ENCODE data around the gene MUC6. TPM values are rescaled to one million over a fixed set of nuclear protein-coding genes. Genes with fewer than 3 reads are reported as not detected.
A peak's percentile ranks its signal among the peaks of the same experiment; 100 is the strongest.

Gene MUC6
- total and polyA plus RNA-seq, 2 of the 8 experiments (the other 6 are each of a cell fraction or from before 2014, with no cell fraction given): not detected

DNA sequence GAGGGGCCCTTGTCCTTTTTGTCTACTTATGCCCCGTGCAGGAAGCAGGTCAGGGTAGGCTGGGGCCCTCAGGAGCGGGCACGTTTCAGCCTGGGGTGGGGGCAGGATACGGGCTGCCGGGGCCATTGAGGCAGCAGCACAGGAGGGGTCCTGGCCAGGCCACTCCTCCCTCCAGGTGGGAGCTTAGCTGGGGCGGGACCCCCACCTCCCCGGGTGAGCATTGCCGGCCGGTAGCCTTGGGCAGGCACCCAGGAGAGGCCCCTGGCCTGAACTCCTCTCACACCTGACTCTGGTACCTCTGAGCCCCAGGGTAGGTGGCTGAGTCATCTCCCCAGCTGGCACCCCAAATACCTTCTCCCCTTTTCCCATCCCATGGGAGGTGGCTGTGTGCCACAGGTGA is 5.0 kb upstream of the MUC6 start:
- Histone ChIP-seq H2AK5ac (ENCODE audit: low read depth, low read length) (no peak overlapping the region), H2BK15ac (ENCODE audit: low read length) (no peak overlapping the region), H4K5ac (ENCODE audit: insufficient read length, low read depth, low read length) (no peak overlapping the region), H4K20me1 (replicated peaks in 1 of 2; ENCODE audit: control insufficient read depth in 1 of 2, insufficient read depth in 2 of 2, low read length in 2 of 2) (peaks cover 0 to 3% of the 10 kb centered on the region in 2 experiments), H3K9ac (replicated peaks in 1 of 4; ENCODE audit: extremely low read depth in 1 of 4, low read depth in 3 of 4, low read length in 3 of 4) (no peak overlapping the region), H3K27me3 (replicated peaks in 1 of 4; ENCODE audit: control insufficient read depth in 3 of 4, extremely low read depth in 1 of 4, insufficient read depth in 3 of 4, low read length in 3 of 4) (no peaks in the 10 kb centered on the region), H3K23me2 (ENCODE audit: low read depth, low read length) (no peaks in the 10 kb centered on the region; the same call in 1 of the 2 replicates), H3K4ac (replicated peaks; ENCODE audit: insufficient read length, low read depth, low read length) (no peak overlapping the region), H3K56ac (replicated peaks; ENCODE audit: insufficient read length, low read depth, low read length) (no peak overlapping the region), H3K23ac (ENCODE audit: insufficient read length) (no peak overlapping the region), H2BK120ac (replicated peaks; ENCODE audit: low read depth, low read length) (no peak overlapping the region), H3K4me2 (ENCODE audit: insufficient read depth in 1 of 2, low read depth in 2 of 2, low read length in 2 of 2) (no peak overlapping the region), H3K79me2 (ENCODE audit: control insufficient read depth in 1 of 2, insufficient read depth in 2 of 2, low read length in 2 of 2) (no peaks in the 10 kb centered on the region), H3K4me3 (ENCODE audit: extremely low read depth in 1 of 4, insufficient read depth in 2 of 4, low read depth in 3 of 4, low read length in 4 of 4) (no peak overlapping the region), H2AFZ (ENCODE audit: low read length) (no peak overlapping the region), H4K91ac (replicated peaks; ENCODE audit: insufficient read length, low read length) (no peak overlapping the region), H2BK5ac (ENCODE audit: low read depth, low read length) (no peak overlapping the region), H4K8ac (ENCODE audit: extremely low read depth, insufficient read depth, low read length) (peak overlapping the region; percentile 51; the same call in 1 of the 2 replicates), H3K79me1 (ENCODE audit: low read depth, low read length) (no peaks in the 10 kb centered on the region), H2BK12ac (ENCODE audit: low read depth, low read length) (no peak overlapping the region), H3K14ac (ENCODE audit: insufficient read length) (no peak overlapping the region), H3K4me1 (replicated peaks in 1 of 4; ENCODE audit: control insufficient read depth in 3 of 4, insufficient read depth in 4 of 4, low read length in 3 of 4) (no peaks in the 10 kb centered on the region; a peak in 2 of 7 replicates), H2BK20ac (ENCODE audit: low read length) (no peak overlapping the region), H3K36me3 (ENCODE audit: control insufficient read depth in 2 of 4, insufficient read depth in 4 of 4, low read length in 3 of 4) (no peaks in the 10 kb centered on the region), H3K27ac (ENCODE audit: low read depth, low read length) (no peak overlapping the region), H3K9me3 (ENCODE audit: insufficient read depth in 2 of 2, low read depth in 1 of 2, low read length in 1 of 2) (no peaks in the 10 kb centered on the region), H3K18ac (ENCODE audit: extremely low read depth, low read length) (no peak overlapping the region)
- CTCF ChIA-PET (ENCODE audit: partially characterized antibody): interaction anchor here (0.7 to 5.0 kb wide), 6 partner anchors 9 to 144 kb away, joined by 3 to 22 read pairs (median 4); no protein-coding TSS in a partner anchor
- FAIRE-seq: no peak
- TF ChIP-seq SRF (IDR thresholded peaks at IDR 0.05; ENCODE audit: low read depth, low read length) (no peak), CTBP2 (IDR thresholded peaks at IDR 0.05; ENCODE audit: borderline replicate concordance, insufficient read depth, insufficient read length, low read length) (no peak), CHD2 (IDR thresholded peaks at IDR 0.05; ENCODE audit: low read length) (no peak), RFX5 (IDR thresholded peaks at IDR 0.05; ENCODE audit: borderline replicate concordance, low read depth, low read length) (no peak), MAFK (IDR thresholded peaks at IDR 0.05; ENCODE audit: low read depth, low read length) (no peak), PHF8 (conservative IDR thresholded peaks at IDR 0.05; ENCODE audit: low read depth, low read length) (no peak), EGR1 (IDR thresholded peaks at IDR 0.05; ENCODE audit: borderline replicate concordance, low read depth, low read length) (no peak), KDM1A (IDR thresholded peaks at IDR 0.05; ENCODE audit: borderline replicate concordance, low read length) (no peak), SP1 (IDR thresholded peaks at IDR 0.05; ENCODE audit: low read depth, low read length) (no peak), KDM4A (IDR thresholded peaks at IDR 0.05; ENCODE audit: low read depth, low read length, severe bottlenecking) (no peak)
- DNase-seq (ENCODE audit: low read depth in 1 of 2, low spot score in 2 of 2): no peak
- 91% methylated on average over 7 of the region's 9 CpGs; no CpG with 5 or more reads in 1 of the 2 experiments for WGBS, 2 experiments (ENCODE audit: extremely low coverage in 1 of 2, insufficient coverage in 1 of 2, insufficient read length in 1 of 2, insufficient replicate concordance in 2 of 2, low coverage in 1 of 2, low lambda C conversion rate in 2 of 2, missing lambda C conversion rate in 1 of 2)
- POLR2A ChIA-PET (ENCODE audit: partially characterized antibody): interaction anchor here (0.7 to 1.6 kb wide), 4 partner anchors 11 to 251 kb away, joined by 3 to 4 read pairs (median 3); no protein-coding TSS in a partner anchor

All from H1 (cell line).